ENCODE data around the gene ARID3A. TPM values are rescaled to one million over a fixed set of nuclear protein-coding genes. Genes with fewer than 3 reads are reported as not detected.

The ARID3A gene
- total RNA-seq, 4 donors from 2014 or later, result 1.8 to 9.4 (median 5.6) TPM

GRCh38 chr19:902446-903226 is 23.2 kb upstream of the ARID3A start:
- intact Hi-C loops (cut with DNase I; ENCODE audit: low total_unique reads), result no loop called here
- TF ChIP-seq CTCF (IDR thresholded peaks at IDR 0.05) (no peak), POLR2A (IDR thresholded peaks at IDR 0.05) (no peak)
- 88 to 91% methylated on average over 14 of the region's 14 CpGs for WGBS, 2 donors
- no peak for DNase-seq (ENCODE audit: low spot score in 2 of 2)
- no peak overlapping the region for H3K4me3 ChIP-seq (ENCODE audit: low read depth, poor library complexity, severe bottlenecking)

GRCh38 chr19:903266-903797 is 22.5 kb upstream of the ARID3A start:
- intact Hi-C loops (cut with DNase I; ENCODE audit: low total_unique reads), result no loop called here

GRCh38 chr19:904545-904944 is 21.3 kb upstream of the ARID3A start:
- intact Hi-C loops (cut with DNase I; ENCODE audit: low total_unique reads), result no loop called here
- no peak for DNase-seq (ENCODE audit: low spot score in 2 of 2)
- WGBS, 2 donors, result 91 to 93% methylated on average over 8 of the region's 8 CpGs
- no peak overlapping the region for H3K4me3 ChIP-seq (ENCODE audit: low read depth, poor library complexity, severe bottlenecking)
- TF ChIP-seq POLR2A (IDR thresholded peaks at IDR 0.05) (no peak), CTCF (IDR thresholded peaks at IDR 0.05) (no peak)

More at GRCh38 chr19:903266-903797, 22.5 kb upstream of the ARID3A start:
- WGBS, 2 donors, result 77 to 84% methylated on average over 32 of the region's 32 CpGs
- H3K4me3 ChIP-seq (ENCODE audit: low read depth, poor library complexity, severe bottlenecking), result no peak overlapping the region
- DNase-seq (ENCODE audit: low spot score in 2 of 2), result no peak
- TF ChIP-seq CTCF (IDR thresholded peaks at IDR 0.05), result no peak
- TF ChIP-seq POLR2A (IDR thresholded peaks at IDR 0.05), result no peak

- H3K4me3 ChIP-seq (ENCODE audit: low read depth, poor library complexity, severe bottlenecking), result no peak overlapping the region
- TF ChIP-seq CTCF (IDR thresholded peaks at IDR 0.05), result no peak
- no peak for TF ChIP-seq POLR2A (IDR thresholded peaks at IDR 0.05)
- no peak for DNase-seq (ENCODE audit: low spot score in 2 of 2)
- 94 to 96% methylated on average over 7 of the region's 7 CpGs for WGBS, 2 donors
- intact Hi-C loops (cut with DNase I; ENCODE audit: low total_unique reads), result no loop called here
These were observed 19.4 kb upstream of the ARID3A start for GRCh38 chr19:906480-906879.

GRCh38 chr19:907183-907853 is 18.5 kb upstream of the ARID3A start:
- TF ChIP-seq POLR2A (IDR thresholded peaks at IDR 0.05) (no peak), CTCF (IDR thresholded peaks at IDR 0.05) (no peak)
- no peak overlapping the region for H3K4me3 ChIP-seq (ENCODE audit: low read depth, poor library complexity, severe bottlenecking)
- WGBS, 2 donors, result 72 to 82% methylated on average over 12 to 14 of the region's 14 CpGs
- no peak for DNase-seq (ENCODE audit: low spot score in 2 of 2)
- intact Hi-C loops (cut with DNase I; ENCODE audit: low total_unique reads), result no loop called here
